H9 (cell line): ENCODE measurements around the gene OSBPL9. TPM values are rescaled to one million over a fixed set of nuclear protein-coding genes. Genes with fewer than 3 reads are reported as not detected.

Source experiments
- DNase-seq: peaks from one replicate; pipeline ENCODE4 v3.0.0-alpha.2; 2017
- H2AFZ ChIP-seq: one replicate; pipeline ENCODE4 v1.6.1; 2013; ENCODE audit warnings: mild to moderate bottlenecking, low read length, control low read depth, moderate library complexity
- H2AK5ac ChIP-seq: 2 replicates; pipeline ENCODE4 v1.6.1; 2013; ENCODE audit warnings: low read length, control low read depth, mixed read lengths; ENCODE audit not compliant: insufficient read length
- H2BK120ac ChIP-seq: one replicate; pipeline ENCODE4 v1.6.1; 2013; ENCODE audit warnings: low read depth, mild to moderate bottlenecking, low read length, control low read depth, inconsistent platforms; ENCODE audit not compliant: poor library complexity, severe bottlenecking
- H2BK12ac ChIP-seq: 2 replicates; pipeline ENCODE4 v1.6.1; 2013; ENCODE audit warnings: low read length, control low read depth, mixed read lengths, low read depth; ENCODE audit not compliant: insufficient read length
- H2BK15ac ChIP-seq: 2 replicates; pipeline ENCODE4 v1.6.1; 2013; ENCODE audit warnings: low read depth, low read length, control low read depth
- H2BK20ac ChIP-seq: one replicate; pipeline ENCODE4 v1.6.1; 2013; ENCODE audit warnings: low read depth, mild to moderate bottlenecking, low read length, control low read depth, inconsistent platforms; ENCODE audit not compliant: poor library complexity, severe bottlenecking
- H2BK5ac ChIP-seq: 2 replicates; pipeline ENCODE4 v1.6.1; 2013; ENCODE audit warnings: low read length, control low read depth, mixed read lengths; ENCODE audit not compliant: insufficient read length
- H3K14ac ChIP-seq: 2 replicates; pipeline ENCODE4 v1.6.1; 2013; ENCODE audit warnings: low read length, control low read depth; ENCODE audit not compliant: insufficient read depth
- H3K18ac ChIP-seq: 2 replicates; pipeline ENCODE4 v1.6.1; 2013; ENCODE audit warnings: low read depth, mild to moderate bottlenecking, mixed read lengths, low read length, control low read depth; ENCODE audit not compliant: insufficient read length
- H3K23ac ChIP-seq: 2 replicates; pipeline ENCODE4 v1.6.1; 2013; ENCODE audit warnings: low read length, control low read depth, mixed read lengths, low read depth; ENCODE audit not compliant: insufficient read length
- H3K23me2 ChIP-seq: 2 replicates; pipeline ENCODE4 v1.6.1; 2013; ENCODE audit warnings: low read depth, mild to moderate bottlenecking, mixed read lengths, low read length, control low read depth; ENCODE audit not compliant: insufficient read length, poor library complexity, severe bottlenecking
- H3K27ac ChIP-seq: 2 replicates; pipeline ENCODE4 v1.5.1; 2013; ENCODE audit warnings: low read length, control low read depth, mixed read lengths, low read depth; ENCODE audit not compliant: insufficient read length
- H3K27me3 ChIP-seq: 2 replicates; pipeline ENCODE4 v1.6.1; 2013; ENCODE audit warnings: low read length, control low read depth, inconsistent platforms; ENCODE audit not compliant: insufficient read depth
- H3K4ac ChIP-seq: 2 replicates; pipeline ENCODE4 v1.6.1; 2013; ENCODE audit warnings: low read depth, mild to moderate bottlenecking, control low read depth, inconsistent platforms, low read length, moderate library complexity
- H3K4me1 ChIP-seq: 2 replicates; pipeline ENCODE4 v1.6.1; 2013; ENCODE audit warnings: low read length, control low read depth, inconsistent platforms; ENCODE audit not compliant: insufficient read depth
- H3K4me2 ChIP-seq: 2 replicates; pipeline ENCODE4 v1.6.1; 2013; ENCODE audit warnings: low read length, control low read depth, mixed read lengths; ENCODE audit not compliant: insufficient read length, insufficient read depth
- H3K56ac ChIP-seq: 2 replicates; pipeline ENCODE4 v1.6.1; 2013; ENCODE audit warnings: low read depth, mild to moderate bottlenecking, mixed read lengths, low read length, control low read depth; ENCODE audit not compliant: insufficient read length
- H3K79me1 ChIP-seq: 2 replicates; pipeline ENCODE4 v1.6.1; 2013; ENCODE audit warnings: low read depth, mild to moderate bottlenecking, moderate library complexity, low read length, control low read depth, inconsistent platforms; ENCODE audit not compliant: insufficient read depth, poor library complexity, severe bottlenecking
- H3K79me2 ChIP-seq: 2 replicates; pipeline ENCODE4 v1.6.1; 2013; ENCODE audit warnings: low read length, control low read depth, inconsistent platforms; ENCODE audit not compliant: insufficient read depth
- H3K9ac ChIP-seq: 2 replicates; pipeline ENCODE4 v1.6.1; 2013; ENCODE audit warnings: low read length, control low read depth, mixed read lengths; ENCODE audit not compliant: insufficient read length; ENCODE audit errors: extremely low read depth
- H3K9me3 ChIP-seq: one replicate; pipeline ENCODE4 v1.6.1; 2013; ENCODE audit warnings: low read depth, low read length, inconsistent platforms; ENCODE audit not compliant: control insufficient read depth
- H3T11ph ChIP-seq: one replicate; pipeline ENCODE4 v1.6.1; 2013; ENCODE audit warnings: mild to moderate bottlenecking, low read length, control low read depth, inconsistent platforms
- H4K20me1 ChIP-seq: one replicate; pipeline ENCODE4 v1.6.1; 2013; ENCODE audit not compliant: control insufficient read depth, insufficient read length, insufficient read depth
- H4K5ac ChIP-seq: 2 replicates; pipeline ENCODE4 v1.6.1; 2013; ENCODE audit warnings: low read depth, mild to moderate bottlenecking, mixed read lengths, low read length, control low read depth; ENCODE audit not compliant: insufficient read length
- H4K8ac ChIP-seq: replicated peaks from 2 replicates; pipeline ENCODE4 v1.6.1; 2013; ENCODE audit warnings: low read length, control low read depth, mixed read lengths, low read depth; ENCODE audit not compliant: insufficient read length
- H4K91ac ChIP-seq: 2 replicates; pipeline ENCODE4 v1.6.1; 2013; ENCODE audit warnings: low read depth, mild to moderate bottlenecking, moderate library complexity, mixed read lengths, low read length, control low read depth; ENCODE audit not compliant: insufficient read length
- H3K27ac Mint-ChIP-seq, 3 experiments: 2 replicates in 2 of 3; 3 replicates in 1 of 3; pipeline ENCODE4 v1.8.0; 2020 to 2021; ENCODE audit warnings: mixed read lengths in 3 of 3, mild to moderate bottlenecking in 1 of 3, moderate library complexity in 1 of 3
- H3K27me3 Mint-ChIP-seq: 2 replicates; pipeline ENCODE4 v1.8.0; 2021; ENCODE audit warnings: low read depth, mild to moderate bottlenecking, moderate library complexity, mixed read lengths
- H3K36me3 Mint-ChIP-seq, 3 experiments: 2 replicates in 2 of 3; 3 replicates in 1 of 3; pipeline ENCODE4 v1.8.0; 2020 to 2021; ENCODE audit warnings: low read depth in 3 of 3, mixed read lengths in 3 of 3; ENCODE audit not compliant: insufficient read depth in 1 of 3
- H3K4me1 Mint-ChIP-seq, 2 experiments: 2 replicates each; pipeline ENCODE4 v1.8.0; 2020; ENCODE audit warnings: mixed read lengths in 2 of 2
- H3K4me3 Mint-ChIP-seq, 2 experiments: 2 replicates in 1 of 2; 3 replicates in 1 of 2; pipeline ENCODE4 v1.8.0; 2020 to 2021; ENCODE audit warnings: mild to moderate bottlenecking in 2 of 2, mixed read lengths in 2 of 2, moderate library complexity in 1 of 2
- H3K9me3 Mint-ChIP-seq, 2 experiments: 2 replicates in 1 of 2; 3 replicates in 1 of 2; pipeline ENCODE4 v1.8.0; 2020; ENCODE audit warnings: mild to moderate bottlenecking in 2 of 2, mixed read lengths in 2 of 2, moderate library complexity in 1 of 2
- total RNA-seq: library from RNA; stranded (reverse); gene quantifications from 2 replicates; pipeline ENCODE4 v1.2.1, GENCODE V29; 2021
- TF ChIP-seq, protein P1 (sequence below): fragments of 200-600 bp; sonication (generic); conservative IDR thresholded peaks from 3 replicates; pipeline ENCODE4 v1.8.0; 2021; ENCODE audit warnings: antibody characterized with exemption, mild to moderate bottlenecking

Gene OSBPL9
- total RNA-seq, 1 experiment from 2014 or later = 76.7 TPM

DNA sequence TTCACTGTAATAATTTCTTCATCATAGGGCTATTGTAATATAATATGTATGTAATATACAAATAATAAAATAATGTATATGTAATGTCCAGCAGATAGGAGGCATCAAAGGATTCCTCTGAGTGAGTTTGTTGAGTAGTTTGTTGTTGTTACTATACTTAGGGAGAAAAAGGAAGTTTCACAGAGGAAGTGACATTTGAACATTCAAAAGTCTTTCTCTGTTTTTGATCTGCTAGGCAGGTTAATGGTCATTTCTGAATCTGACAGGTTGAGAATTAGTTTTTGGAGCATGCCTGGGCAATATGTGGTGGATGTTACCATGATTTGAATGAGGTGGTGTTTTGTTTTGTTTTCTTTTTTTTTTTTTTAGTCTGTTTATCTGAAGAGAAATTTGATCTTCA lies 159.5 kb downstream of the OSBPL9 start:
- Histone ChIP-seq H2BK12ac (no peak overlapping the region), H2BK15ac (no peak overlapping the region), H4K5ac (no peak overlapping the region), H3K4ac (no peak overlapping the region), H3K23ac (no peak overlapping the region), H3K14ac (no peak overlapping the region), H4K8ac (no peak overlapping the region), H4K20me1 (no peaks in the 10 kb centered on the region), H3K27ac (no peak overlapping the region), H3K18ac (no peak overlapping the region), H2BK5ac (no peak overlapping the region), H3K79me1 (no peaks in the 10 kb centered on the region), H4K91ac (no peak overlapping the region), H2BK20ac (no peak overlapping the region), H3K79me2 (no peaks in the 10 kb centered on the region), H3K27me3 (no peaks in the 10 kb centered on the region), H3K9ac (no peak overlapping the region), H2AFZ (no peak overlapping the region), H3T11ph (no peak overlapping the region), H3K23me2 (no peaks in the 10 kb centered on the region), H3K56ac (no peak overlapping the region), H3K4me2 (no peak overlapping the region), H2AK5ac (no peak overlapping the region), H3K4me1 (no peaks in the 10 kb centered on the region), H3K9me3 (no peaks in the 10 kb centered on the region), H2BK120ac (no peak overlapping the region)
- H3K36me3 Mint-ChIP-seq = peaks cover 16 to 66% (median 63%) of the 10 kb centered on the region in 3 experiments; a peak in 6 of 7 replicates
- TF ChIP-seq, protein P1, sequence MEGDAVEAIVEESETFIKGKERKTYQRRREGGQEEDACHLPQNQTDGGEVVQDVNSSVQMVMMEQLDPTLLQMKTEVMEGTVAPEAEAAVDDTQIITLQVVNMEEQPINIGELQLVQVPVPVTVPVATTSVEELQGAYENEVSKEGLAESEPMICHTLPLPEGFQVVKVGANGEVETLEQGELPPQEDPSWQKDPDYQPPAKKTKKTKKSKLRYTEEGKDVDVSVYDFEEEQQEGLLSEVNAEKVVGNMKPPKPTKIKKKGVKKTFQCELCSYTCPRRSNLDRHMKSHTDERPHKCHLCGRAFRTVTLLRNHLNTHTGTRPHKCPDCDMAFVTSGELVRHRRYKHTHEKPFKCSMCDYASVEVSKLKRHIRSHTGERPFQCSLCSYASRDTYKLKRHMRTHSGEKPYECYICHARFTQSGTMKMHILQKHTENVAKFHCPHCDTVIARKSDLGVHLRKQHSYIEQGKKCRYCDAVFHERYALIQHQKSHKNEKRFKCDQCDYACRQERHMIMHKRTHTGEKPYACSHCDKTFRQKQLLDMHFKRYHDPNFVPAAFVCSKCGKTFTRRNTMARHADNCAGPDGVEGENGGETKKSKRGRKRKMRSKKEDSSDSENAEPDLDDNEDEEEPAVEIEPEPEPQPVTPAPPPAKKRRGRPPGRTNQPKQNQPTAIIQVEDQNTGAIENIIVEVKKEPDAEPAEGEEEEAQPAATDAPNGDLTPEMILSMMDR = no peak
- H3K4me1 Mint-ChIP-seq = no peaks in the 10 kb centered on the region
- DNase-seq = no peak
- H3K27me3 Mint-ChIP-seq = no peaks in the 10 kb centered on the region
- no peaks in the 10 kb centered on the region for H3K9me3 Mint-ChIP-seq
- H3K27ac Mint-ChIP-seq = peak overlapping the region in 1 of 3 experiments; percentile 27; a peak in 1 of 7 replicates
- no peak overlapping the region for H3K4me3 Mint-ChIP-seq
